Vagina (tissue), 2 donors: ENCODE results near the gene MRPL52. TPM values are rescaled to one million over a fixed set of nuclear protein-coding genes. Genes with fewer than 3 reads are reported as not detected.

ENCODE experiments used
- DNase-seq, 2 donors: peaks; one replicate each; pipeline ENCODE4 v3.0.0-alpha.2; 2017; ENCODE audit errors: extremely low spot score in 2 of 2
- H3K27ac ChIP-seq: fragments of 200-600 bp; sonication (generic); one replicate; pipeline ENCODE4 v1.5.1; 2019
- H3K27me3 ChIP-seq: fragments of 200-600 bp; sonication (generic); one replicate; pipeline ENCODE4 v1.5.1; 2019
- H3K36me3 ChIP-seq, 2 donors: fragments of 200-600 bp; sonication (generic); one replicate each; pipeline ENCODE4 v1.5.1; 2017 to 2019
- H3K4me1 ChIP-seq: fragments of 200-600 bp; sonication (generic); one replicate; pipeline ENCODE4 v1.5.1; 2019
- H3K4me3 ChIP-seq, 2 donors: fragments of 200-600 bp; sonication (generic); 1 replicate in 1 of 2; 2 replicates in 1 of 2; pipeline ENCODE4 v1.5.1; 2016 to 2019
- H3K9me3 ChIP-seq: fragments of 200-600 bp; sonication (generic); one replicate; pipeline ENCODE4 v1.5.1; 2019
- CTCF ChIP-seq, 3 experiments: fragments of 450-650 bp in 2 of 3; fragments of 200-600 bp in 1 of 3; sonication (generic) in 1 of 3; IDR thresholded peaks; one replicate each; pipeline ENCODE4 v1.5.1; 2017 to 2019; ENCODE audit warnings: antibody characterized with exemption in 3 of 3, mild to moderate bottlenecking in 2 of 3, moderate library complexity in 2 of 3
- POLR2A ChIP-seq, 2 donors: fragments of 450-650 bp; IDR thresholded peaks; one replicate each; pipeline ENCODE4 v1.6.1; 2017; ENCODE audit warnings: antibody characterized with exemption in 2 of 2, mild to moderate bottlenecking in 2 of 2, moderate library complexity in 2 of 2
- POLR2AphosphoS5 ChIP-seq, 2 donors: sonication (generic); formaldehyde crosslinking; IDR thresholded peaks; one replicate each; pipeline ENCODE4 v1.9.0; 2017; ENCODE audit warnings: antibody characterized with exemption in 2 of 2, mild to moderate bottlenecking in 2 of 2, low read depth in 1 of 2; ENCODE audit not compliant: insufficient read depth in 1 of 2
- intact Hi-C: fragments of 100-400 bp; cut with DNase I; formaldehyde crosslinking; loops from one replicate; pipeline ENCODE4 v1.15.1; 2023
- total RNA-seq: library from RNA; depleted of rRNA; stranded (reverse); fragments of >200 nt; gene quantifications from one replicate; pipeline ENCODE4 v1.2.3, GENCODE V29; 2016

Gene MRPL52
- total RNA-seq, 1 donor from 2014 or later = 68.0 TPM

GRCh38 chr14:22811722-22812121 is 18.0 kb upstream of the MRPL52 start:
- Histone ChIP-seq H3K27ac (no peak overlapping the region), H3K27me3 (no peaks in the 10 kb centered on the region), H3K4me3 (no peak overlapping the region), H3K36me3 (no peaks in the 10 kb centered on the region), H3K9me3 (no peaks in the 10 kb centered on the region), H3K4me1 (no peaks in the 10 kb centered on the region)
- no peak for DNase-seq
- intact Hi-C loops = no loop called here
- TF ChIP-seq CTCF (IDR thresholded peaks at IDR 0.05) = no peak
- TF ChIP-seq POLR2A (IDR thresholded peaks at IDR 0.05) = no peak
- TF ChIP-seq POLR2AphosphoS5 (IDR thresholded peaks at IDR 0.05; ENCODE audit: insufficient read depth in 1 of 2, low read depth in 1 of 2) = no peak

GRCh38 chr14:22812744-22813143 is 16.9 kb upstream of the MRPL52 start:
- intact Hi-C loops = no loop called here
- TF ChIP-seq CTCF (IDR thresholded peaks at IDR 0.05) (no peak), POLR2A (IDR thresholded peaks at IDR 0.05) (no peak), POLR2AphosphoS5 (IDR thresholded peaks at IDR 0.05; ENCODE audit: insufficient read depth in 1 of 2, low read depth in 1 of 2) (no peak)
- DNase-seq = no peak
- Histone ChIP-seq H3K4me1 (no peaks in the 10 kb centered on the region), H3K9me3 (no peaks in the 10 kb centered on the region), H3K27me3 (no peaks in the 10 kb centered on the region), H3K27ac (no peak overlapping the region), H3K36me3 (no peaks in the 10 kb centered on the region), H3K4me3 (no peak overlapping the region)

- no peak for DNase-seq
- intact Hi-C loops = no loop called here
- Histone ChIP-seq H3K4me1 (no peaks in the 10 kb centered on the region), H3K9me3 (no peaks in the 10 kb centered on the region), H3K36me3 (no peaks in the 10 kb centered on the region), H3K27ac (no peak overlapping the region), H3K27me3 (no peaks in the 10 kb centered on the region), H3K4me3 (no peak overlapping the region)
- TF ChIP-seq CTCF (IDR thresholded peaks at IDR 0.05) = no peak
- TF ChIP-seq POLR2AphosphoS5 (IDR thresholded peaks at IDR 0.05; ENCODE audit: insufficient read depth in 1 of 2, low read depth in 1 of 2) = no peak
- no peak for TF ChIP-seq POLR2A (IDR thresholded peaks at IDR 0.05)
Observed at GRCh38 chr14:22813145-22813544, 16.5 kb upstream of the MRPL52 start.

- no peak overlapping the region for H3K27ac ChIP-seq
- no peak overlapping the region for H3K4me3 ChIP-seq
- H3K27me3 ChIP-seq = no peaks in the 10 kb centered on the region
- intact Hi-C loops = no loop called here
- H3K9me3 ChIP-seq = no peaks in the 10 kb centered on the region
- TF ChIP-seq CTCF (IDR thresholded peaks at IDR 0.05) (no peak), POLR2AphosphoS5 (IDR thresholded peaks at IDR 0.05; ENCODE audit: insufficient read depth in 1 of 2, low read depth in 1 of 2) (no peak), POLR2A (IDR thresholded peaks at IDR 0.05) (no peak)
- DNase-seq = no peak
- no peaks in the 10 kb centered on the region for H3K36me3 ChIP-seq
- peaks cover 7% of the 10 kb centered on the region for H3K4me1 ChIP-seq
Observed at GRCh38 chr14:22814373-22814772, 15.3 kb upstream of the MRPL52 start.

- peak within 1 kb of the TSS; percentile 50 for H3K27ac ChIP-seq
- no peaks in the 10 kb centered on the region for H3K27me3 ChIP-seq
- no peak for DNase-seq
- intact Hi-C loops = no loop called here
- H3K36me3 ChIP-seq = no peaks in the 10 kb centered on the region
- no peaks in the 10 kb centered on the region for H3K9me3 ChIP-seq
- TF ChIP-seq POLR2AphosphoS5 (IDR thresholded peaks at IDR 0.05; ENCODE audit: insufficient read depth in 1 of 2, low read depth in 1 of 2) = no peak
- no peak for TF ChIP-seq POLR2A (IDR thresholded peaks at IDR 0.05)
- TF ChIP-seq CTCF (IDR thresholded peaks at IDR 0.05) = no peak
- no peak within 1 kb of the TSS for H3K4me3 ChIP-seq
- peaks cover 9% of the 10 kb centered on the region for H3K4me1 ChIP-seq
Observed at GRCh38 chr14:22814941-22815713, 14.6 kb upstream of the MRPL52 start, which contains the start of gene SLC7A7. Gene SLC7A7, minus strand, starts transcription at chr14:22815435. Its CDS starts 2,037 bp downstream, at chr14:22813398.
